Central memory CD8-positive, alpha-beta T cell (primary cell): ENCODE data around the gene DDX51.
"Not testable (repeated sequence)": the region's sequence is repeated elsewhere in the genome, so short reads cannot be mapped to it uniquely, and the experiment has no call there.

Experiments used
- ATAC-seq: fragments of 150-1000 bp; cut with Tn5 transposase; replicated peaks from 2 replicates; pipeline ENCODE4 v1.10.0; 2022; ENCODE audit warnings: mild to moderate bottlenecking, moderate FRiP score, moderate number of reproducible peaks; ENCODE audit not compliant: poor library complexity, severe bottlenecking; ENCODE audit errors: extremely low read depth
- DNase-seq, 2 donors: peaks; one replicate each; pipeline ENCODE4 v3.0.0; 2021; ENCODE audit warnings: low spot score in 2 of 2
- H3K27ac Mint-ChIP-seq: one replicate; pipeline ENCODE4 v1.8.0; 2022; ENCODE audit warnings: low read depth, mild to moderate bottlenecking, moderate library complexity, mixed read lengths
- H3K27me3 Mint-ChIP-seq: one replicate; pipeline ENCODE4 v1.8.0; 2022; ENCODE audit warnings: mixed read lengths
- H3K36me3 Mint-ChIP-seq: one replicate; pipeline ENCODE4 v1.8.0; 2022; ENCODE audit warnings: mild to moderate bottlenecking, moderate library complexity, mixed read lengths; ENCODE audit not compliant: insufficient read depth
- H3K4me1 Mint-ChIP-seq: one replicate; pipeline ENCODE4 v1.8.0; 2022; ENCODE audit warnings: mixed read lengths
- H3K4me3 Mint-ChIP-seq: one replicate; pipeline ENCODE4 v1.8.0; 2022; ENCODE audit warnings: mild to moderate bottlenecking, moderate library complexity, mixed read lengths
- H3K9me3 Mint-ChIP-seq: one replicate; pipeline ENCODE4 v1.8.0; 2022; ENCODE audit warnings: mixed read lengths

DDX51 gene

DNA sequence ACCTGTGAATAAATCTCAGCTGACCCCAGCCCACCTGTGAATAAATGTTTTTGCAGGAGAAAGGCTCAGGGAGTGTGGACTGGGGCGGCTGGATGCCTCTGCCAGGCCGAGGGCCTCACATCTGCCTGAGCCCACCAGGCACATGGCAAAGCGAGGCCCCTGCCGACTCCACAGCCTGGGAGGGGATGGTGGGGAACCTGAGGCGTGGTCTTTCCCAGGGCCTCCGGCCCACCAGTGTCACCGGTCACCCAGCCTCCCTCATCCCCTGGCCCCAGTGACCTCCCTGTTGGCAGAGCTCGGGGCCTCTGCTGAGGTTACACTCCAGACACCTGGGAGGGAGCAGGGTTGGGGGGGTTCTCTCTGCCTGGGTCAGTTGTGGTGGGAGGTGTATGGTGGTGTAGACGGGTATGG lies 8.3 kb upstream of the DDX51 start:
- no peak overlapping the region for H3K4me3 Mint-ChIP-seq
- DNase-seq: no peak
- no peaks in the 10 kb centered on the region for H3K4me1 Mint-ChIP-seq
- no peak for ATAC-seq
- no peaks in the 10 kb centered on the region for H3K27me3 Mint-ChIP-seq
- peaks cover 9% of the 10 kb centered on the region for H3K36me3 Mint-ChIP-seq
- H3K9me3 Mint-ChIP-seq: no peaks in the 10 kb centered on the region
- H3K27ac Mint-ChIP-seq: no peak overlapping the region

DNA sequence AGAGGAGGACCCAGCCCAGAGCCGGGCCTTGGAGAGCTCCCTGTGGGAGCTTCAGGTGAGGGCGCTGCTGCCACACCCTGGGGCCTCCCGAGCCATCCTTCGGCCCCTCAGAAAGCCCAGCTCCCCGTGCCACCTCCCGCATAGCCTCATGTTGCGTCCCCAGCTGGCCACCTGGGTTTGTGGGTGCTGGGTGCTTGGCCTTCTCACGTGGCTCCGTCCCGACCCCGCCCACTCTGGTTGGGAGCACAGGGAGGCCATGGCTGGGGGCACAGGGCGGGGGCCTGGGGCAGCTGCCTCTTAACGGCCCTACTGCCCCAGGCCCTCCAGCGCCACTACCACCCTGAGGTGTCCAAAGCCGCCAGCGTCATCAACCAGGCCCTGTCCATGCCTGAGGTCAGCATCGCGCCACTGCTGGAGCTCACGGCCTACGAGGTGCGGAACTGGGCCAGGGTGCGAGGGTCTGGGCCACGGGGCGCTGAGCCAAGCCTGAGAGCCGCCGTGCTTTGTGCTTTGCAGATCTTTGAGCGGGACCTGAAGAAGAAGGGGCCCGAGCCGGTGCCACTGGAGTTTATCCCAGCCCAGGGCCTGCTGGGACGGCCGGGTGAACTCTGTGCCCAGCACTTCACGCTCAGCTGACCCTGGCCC lies 7.8 kb upstream of the DDX51 start:
- no peaks in the 10 kb centered on the region for H3K4me1 Mint-ChIP-seq
- DNase-seq (no peak), ATAC-seq (no peak)
- H3K4me3 Mint-ChIP-seq: no peak overlapping the region
- no peaks in the 10 kb centered on the region for H3K27me3 Mint-ChIP-seq
- peaks cover 9% of the 10 kb centered on the region for H3K36me3 Mint-ChIP-seq
- no peaks in the 10 kb centered on the region for H3K9me3 Mint-ChIP-seq
- no peak overlapping the region for H3K27ac Mint-ChIP-seq

DNA sequence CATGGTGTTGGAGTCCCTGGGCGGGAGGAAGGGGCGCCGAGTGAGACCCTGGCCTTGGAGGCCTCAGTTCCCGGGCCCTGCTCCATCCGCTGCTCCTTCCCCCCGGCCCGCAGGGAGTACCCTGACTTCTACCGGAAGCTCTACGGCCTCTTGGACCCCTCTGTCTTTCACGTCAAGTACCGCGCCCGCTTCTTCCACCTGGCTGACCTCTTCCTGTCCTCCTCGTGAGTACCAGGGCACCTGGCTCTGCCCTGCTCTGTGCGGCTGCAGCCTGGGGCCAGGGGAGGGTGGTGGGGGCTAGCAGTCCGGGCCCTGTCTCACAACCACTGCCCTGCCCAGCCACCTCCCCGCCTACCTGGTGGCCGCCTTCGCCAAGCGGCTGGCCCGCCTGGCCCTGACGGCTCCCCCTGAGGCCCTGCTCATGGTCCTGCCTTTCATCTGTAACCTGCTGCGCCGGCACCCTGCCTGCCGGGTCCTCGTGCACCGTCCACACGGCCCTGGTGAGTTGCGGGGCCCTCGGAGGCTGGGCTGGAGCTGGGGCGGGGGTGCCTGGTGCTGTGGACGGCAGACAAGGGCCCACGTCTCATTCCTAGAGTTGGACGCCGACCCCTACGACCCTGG lies 7.1 kb upstream of the DDX51 start:
- Mint-ChIP-seq H3K4me1 (peaks cover 2% of the 10 kb centered on the region), H3K36me3 (peaks cover 9% of the 10 kb centered on the region), H3K27me3 (no peaks in the 10 kb centered on the region), H3K4me3 (no peak overlapping the region), H3K9me3 (no peaks in the 10 kb centered on the region), H3K27ac (no peak overlapping the region)
- no peak for DNase-seq
- ATAC-seq: no peak

DNA sequence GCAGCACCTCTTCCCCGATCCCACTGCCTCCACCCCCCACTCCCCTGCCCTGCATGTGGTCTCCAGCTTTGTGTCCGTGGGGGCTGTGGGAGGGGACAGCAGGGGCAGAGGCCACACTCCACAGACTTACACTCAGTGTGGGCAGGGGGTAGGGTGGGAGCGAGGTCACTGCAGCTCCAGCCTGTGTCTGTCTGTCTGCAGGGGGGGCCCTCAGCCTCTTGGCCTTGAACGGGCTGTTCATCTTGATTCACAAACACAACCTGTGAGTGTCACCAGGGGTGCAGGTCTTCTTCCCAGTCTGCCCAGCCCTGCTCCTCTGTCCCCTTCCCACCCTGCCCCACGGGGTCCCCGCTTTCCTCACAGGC lies 6.6 kb upstream of the DDX51 start:
- Mint-ChIP-seq H3K27ac (no peak overlapping the region), H3K27me3 (no peaks in the 10 kb centered on the region), H3K9me3 (no peaks in the 10 kb centered on the region), H3K4me1 (peaks cover 7% of the 10 kb centered on the region), H3K4me3 (no peak overlapping the region), H3K36me3 (peaks cover 12% of the 10 kb centered on the region)
- ATAC-seq: no peak
- DNase-seq: no peak

- not testable (repeated sequence) for H3K27ac Mint-ChIP-seq, DNase-seq, H3K4me3 Mint-ChIP-seq, ATAC-seq, H3K27me3 Mint-ChIP-seq, H3K9me3 Mint-ChIP-seq
- Mint-ChIP-seq H3K36me3 (peaks cover 20% of the 10 kb centered on the region), H3K4me1 (peaks cover 18% of the 10 kb centered on the region)
Observed at GRCh38 chr12:132149526-132149925, 5.4 kb upstream of the DDX51 start.

DNA sequence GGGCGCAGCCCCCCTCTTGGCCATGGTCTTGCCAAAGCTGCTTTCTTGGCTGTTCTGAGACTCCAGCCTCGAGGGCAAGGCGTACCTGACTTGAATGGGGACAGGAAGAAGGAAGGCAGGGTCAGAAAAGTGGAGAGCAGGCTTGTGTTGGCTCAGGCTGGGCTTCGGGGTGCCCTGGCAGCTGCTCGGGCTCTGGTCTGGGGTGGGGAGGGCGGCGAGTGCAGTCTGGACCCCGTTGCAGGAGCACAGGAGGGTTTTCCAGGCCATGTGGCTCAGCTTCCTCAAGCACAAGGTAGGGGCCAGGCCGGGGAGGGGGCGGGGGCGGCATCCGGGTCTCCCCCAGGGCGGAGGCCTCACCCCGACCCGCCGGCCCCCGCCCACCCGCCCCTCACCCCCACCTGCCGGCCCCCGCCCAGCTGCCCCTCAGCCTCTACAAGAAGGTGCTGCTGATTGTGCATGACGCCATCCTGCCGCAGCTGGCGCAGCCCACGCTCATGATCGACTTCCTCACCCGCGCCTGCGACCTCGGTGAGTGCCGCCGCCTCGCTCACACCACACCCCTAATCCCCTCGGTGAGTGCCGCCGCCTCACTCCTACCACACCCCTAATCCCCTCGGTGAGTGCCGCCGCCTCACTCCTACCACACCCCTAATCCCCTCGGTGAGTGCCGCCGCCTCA lies 4.4 kb upstream of the DDX51 start:
- no peak overlapping the region for H3K4me3 Mint-ChIP-seq
- ATAC-seq (no peak), DNase-seq (no peak)
- H3K27me3 Mint-ChIP-seq: no peaks in the 10 kb centered on the region
- peaks cover 24% of the 10 kb centered on the region for H3K4me1 Mint-ChIP-seq
- peaks cover 25% of the 10 kb centered on the region for H3K36me3 Mint-ChIP-seq
- H3K27ac Mint-ChIP-seq: no peak overlapping the region
- no peaks in the 10 kb centered on the region for H3K9me3 Mint-ChIP-seq

- no peak for ATAC-seq
- H3K36me3 Mint-ChIP-seq: peaks cover 27% of the 10 kb centered on the region
- no peak overlapping the region for H3K27ac Mint-ChIP-seq
- peaks cover 29% of the 10 kb centered on the region for H3K4me1 Mint-ChIP-seq
- DNase-seq: no peak
- H3K4me3 Mint-ChIP-seq: no peak overlapping the region
- no peaks in the 10 kb centered on the region for H3K27me3 Mint-ChIP-seq
- H3K9me3 Mint-ChIP-seq: no peaks in the 10 kb centered on the region
Observed at GRCh38 chr12:132147423-132148367, 3.6 kb upstream of the DDX51 start.

DNA sequence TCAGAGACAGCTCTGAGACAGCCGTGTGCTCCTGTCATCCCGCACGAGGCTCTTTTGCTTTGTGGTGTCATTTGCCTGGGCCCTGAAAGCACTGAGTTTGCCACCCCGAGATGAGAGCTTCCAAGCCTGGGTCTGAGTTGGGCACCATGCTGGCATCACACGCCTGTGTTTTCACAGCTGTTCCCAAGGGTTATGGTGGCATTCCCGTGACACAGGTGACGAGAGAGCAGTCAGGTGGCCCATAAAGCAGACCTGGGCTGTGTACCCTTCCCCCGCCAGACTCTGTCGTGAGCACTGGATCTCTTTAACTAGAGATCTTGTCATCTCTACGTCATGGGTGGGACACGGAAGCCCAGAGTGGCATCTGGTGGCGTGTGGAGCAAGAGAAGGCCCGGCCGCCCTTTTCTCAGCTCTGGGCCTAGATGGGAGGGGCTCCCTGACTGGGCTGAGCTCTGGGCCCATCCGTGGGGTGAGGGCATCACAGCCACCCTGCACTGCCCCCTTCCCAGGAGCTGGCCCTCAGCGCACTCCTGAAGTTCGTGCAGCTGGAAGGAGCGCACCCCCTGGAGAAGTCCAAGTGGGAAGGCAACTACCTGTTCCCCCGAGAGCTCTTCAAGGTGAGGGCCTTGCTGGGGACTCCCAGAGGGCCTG lies 2.8 kb upstream of the DDX51 start:
- H3K4me1 Mint-ChIP-seq: peaks cover 29% of the 10 kb centered on the region
- no peak for ATAC-seq
- H3K27me3 Mint-ChIP-seq: no peaks in the 10 kb centered on the region
- peak overlapping the region; percentile 89 for H3K4me3 Mint-ChIP-seq
- H3K36me3 Mint-ChIP-seq: peaks cover 27% of the 10 kb centered on the region
- DNase-seq: no peak
- no peaks in the 10 kb centered on the region for H3K9me3 Mint-ChIP-seq
- no peak overlapping the region for H3K27ac Mint-ChIP-seq

DNA sequence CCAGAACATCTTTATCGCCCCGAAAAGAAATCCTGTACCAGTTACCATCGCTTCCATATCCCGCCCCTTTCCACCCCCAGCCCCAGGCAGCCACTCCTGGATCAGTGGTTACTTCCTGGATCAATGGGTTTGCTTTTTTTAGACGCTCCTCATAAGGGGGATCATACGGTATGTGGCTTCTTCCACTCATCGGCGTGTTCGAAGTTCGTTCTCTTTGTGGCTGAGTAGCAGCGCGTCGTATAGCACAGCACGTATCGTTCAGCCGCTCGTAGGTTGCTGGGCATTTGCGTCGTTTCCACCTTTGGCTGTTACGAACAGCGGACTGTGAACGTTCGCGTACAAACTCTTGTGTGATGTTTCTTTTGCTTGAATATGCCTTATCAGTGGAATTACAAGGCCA lies 2.0 kb upstream of the DDX51 start:
- Mint-ChIP-seq H3K36me3 (peaks cover 27% of the 10 kb centered on the region), H3K27ac (no peak overlapping the region), H3K27me3 (no peaks in the 10 kb centered on the region), H3K4me3 (peak overlapping the region; percentile 89), H3K4me1 (peaks cover 29% of the 10 kb centered on the region), H3K9me3 (no peaks in the 10 kb centered on the region)
- DNase-seq (no peak), ATAC-seq (no peak)

GRCh38 chr12:132145334-132145733 lies 1.2 kb upstream of the DDX51 start:
- DNase-seq (no peak), ATAC-seq (no peak)
- Mint-ChIP-seq H3K9me3 (no peaks in the 10 kb centered on the region), H3K27me3 (no peaks in the 10 kb centered on the region), H3K4me3 (peak overlapping the region; percentile 89), H3K4me1 (peaks cover 29% of the 10 kb centered on the region), H3K36me3 (peaks cover 26% of the 10 kb centered on the region), H3K27ac (peak overlapping the region; percentile 98)

- peaks cover 26% of the 10 kb centered on the region for H3K36me3 Mint-ChIP-seq
- peak overlapping the region; percentile 89 for H3K4me3 Mint-ChIP-seq
Observed at GRCh38 chr12:132144810-132145168, 670 bp upstream of the DDX51 start.

More at GRCh38 chr12:132144810-132145168, 670 bp upstream of the DDX51 start:
- no peak for DNase-seq
- peaks cover 29% of the 10 kb centered on the region for H3K4me1 Mint-ChIP-seq
- H3K9me3 Mint-ChIP-seq: no peaks in the 10 kb centered on the region
- H3K27ac Mint-ChIP-seq: peak overlapping the region; percentile 98
- ATAC-seq: peak; percentile 24
- no peaks in the 10 kb centered on the region for H3K27me3 Mint-ChIP-seq
